ENCODE measurements around the gene UMODL1. TPM values are rescaled to one million over a fixed set of nuclear protein-coding genes. Genes with fewer than 3 reads are reported as not detected.
A peak's percentile ranks its signal among the peaks of the same experiment; 100 is the strongest.

The UMODL1 gene
- total RNA-seq, 1 experiment from 2014 or later: not detected

DNA sequence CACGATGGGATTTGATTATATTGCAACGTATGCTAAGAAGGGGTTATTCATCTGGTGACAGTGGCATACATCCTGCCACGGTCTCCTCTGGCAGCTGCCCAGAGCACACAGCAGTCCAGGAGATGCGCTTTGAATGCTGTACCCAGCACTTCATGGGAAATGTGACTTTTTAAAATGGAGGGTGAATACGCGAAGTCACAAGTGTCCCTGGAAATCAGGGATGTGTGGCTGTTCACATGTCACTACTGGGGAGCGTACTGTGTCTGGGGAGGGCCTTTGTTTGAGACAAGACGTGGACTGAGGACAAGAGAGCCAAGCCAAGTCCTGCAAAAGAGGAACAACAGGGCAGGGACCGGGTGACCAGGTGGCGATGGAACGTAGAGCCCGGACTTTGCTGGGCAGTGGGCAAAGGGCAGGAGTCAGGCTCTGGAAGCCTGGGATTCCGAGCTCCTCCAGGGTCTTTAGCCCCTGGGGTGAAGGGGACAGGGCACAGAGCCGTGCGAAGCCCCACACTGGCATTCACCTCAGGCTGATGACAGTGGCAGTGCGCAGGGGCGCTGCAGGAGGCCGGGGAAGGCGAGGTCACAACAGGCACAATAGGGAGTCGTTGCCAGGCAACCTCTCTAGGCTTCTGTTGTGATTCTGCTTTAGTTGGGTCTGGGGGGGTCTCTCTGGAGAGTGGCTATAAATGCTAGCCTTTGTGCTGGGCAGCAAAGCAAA lies 49.6 kb upstream of the UMODL1 start:
- no CpG with 5 or more reads among the region's 20 CpGs for WGBS (ENCODE audit: extremely low coverage, insufficient read length, low lambda C conversion rate)
- no peaks in the 10 kb centered on the region for H3K79me1 ChIP-seq (ENCODE audit: insufficient read depth, low read depth, low read length, poor library complexity, severe bottlenecking)
- H3K27me3 Mint-ChIP-seq (ENCODE audit: low read depth): peaks cover 24% of the 10 kb centered on the region
- no peak overlapping the region for H4K8ac ChIP-seq (replicated peaks; ENCODE audit: insufficient read length, low read depth, low read length)
- H3K36me3 Mint-ChIP-seq (ENCODE audit: insufficient read depth in 1 of 3, low read depth in 3 of 3): no peaks in the 10 kb centered on the region
- no peak overlapping the region for H3K23ac ChIP-seq (ENCODE audit: insufficient read length, low read depth, low read length)
- peaks cover 13 to 25% of the 10 kb centered on the region in 2 experiments for H3K4me1 Mint-ChIP-seq
- no peak overlapping the region for H2BK120ac ChIP-seq (ENCODE audit: low read depth, low read length, poor library complexity, severe bottlenecking)
- H3K4me1 ChIP-seq (ENCODE audit: insufficient read depth, low read length): no peaks in the 10 kb centered on the region; the same call in 1 of the 2 replicates
- no peak overlapping the region for H3K9ac ChIP-seq (ENCODE audit: extremely low read depth, insufficient read length, low read length)
- H3T11ph ChIP-seq (ENCODE audit: low read length): no peak overlapping the region
- H3K9me3 ChIP-seq (ENCODE audit: control insufficient read depth, low read depth, low read length): no peaks in the 10 kb centered on the region
- no peak overlapping the region for H3K27ac ChIP-seq (ENCODE audit: insufficient read length, low read depth, low read length)
- no peaks in the 10 kb centered on the region for H3K9me3 Mint-ChIP-seq
- no peaks in the 10 kb centered on the region for H3K23me2 ChIP-seq (ENCODE audit: insufficient read length, low read depth, low read length, poor library complexity, severe bottlenecking)
- H3K4me3 Mint-ChIP-seq: peak overlapping the region in 1 of 2 experiments; percentile 33; a peak in 2 of 5 replicates
- no peak overlapping the region for H4K91ac ChIP-seq (ENCODE audit: insufficient read length, low read depth, low read length)
- TF ChIP-seq, protein P1, sequence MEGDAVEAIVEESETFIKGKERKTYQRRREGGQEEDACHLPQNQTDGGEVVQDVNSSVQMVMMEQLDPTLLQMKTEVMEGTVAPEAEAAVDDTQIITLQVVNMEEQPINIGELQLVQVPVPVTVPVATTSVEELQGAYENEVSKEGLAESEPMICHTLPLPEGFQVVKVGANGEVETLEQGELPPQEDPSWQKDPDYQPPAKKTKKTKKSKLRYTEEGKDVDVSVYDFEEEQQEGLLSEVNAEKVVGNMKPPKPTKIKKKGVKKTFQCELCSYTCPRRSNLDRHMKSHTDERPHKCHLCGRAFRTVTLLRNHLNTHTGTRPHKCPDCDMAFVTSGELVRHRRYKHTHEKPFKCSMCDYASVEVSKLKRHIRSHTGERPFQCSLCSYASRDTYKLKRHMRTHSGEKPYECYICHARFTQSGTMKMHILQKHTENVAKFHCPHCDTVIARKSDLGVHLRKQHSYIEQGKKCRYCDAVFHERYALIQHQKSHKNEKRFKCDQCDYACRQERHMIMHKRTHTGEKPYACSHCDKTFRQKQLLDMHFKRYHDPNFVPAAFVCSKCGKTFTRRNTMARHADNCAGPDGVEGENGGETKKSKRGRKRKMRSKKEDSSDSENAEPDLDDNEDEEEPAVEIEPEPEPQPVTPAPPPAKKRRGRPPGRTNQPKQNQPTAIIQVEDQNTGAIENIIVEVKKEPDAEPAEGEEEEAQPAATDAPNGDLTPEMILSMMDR (conservative IDR thresholded peaks at IDR 0.05): no peak
- H3K18ac ChIP-seq (ENCODE audit: insufficient read length, low read depth, low read length): peak overlapping the region; percentile 84
- H4K5ac ChIP-seq (ENCODE audit: insufficient read length, low read depth, low read length): no peak overlapping the region
- H2AK5ac ChIP-seq (ENCODE audit: insufficient read length, low read length): no peak overlapping the region
- peak overlapping the region; percentile 95 for H2BK20ac ChIP-seq (ENCODE audit: low read depth, low read length, poor library complexity, severe bottlenecking)
- H2BK5ac ChIP-seq (ENCODE audit: insufficient read length, low read length): no peak overlapping the region
- DNase-seq: peak; percentile 66
- peak overlapping the region; percentile 30 for H2BK12ac ChIP-seq (ENCODE audit: insufficient read length, low read depth, low read length)
- no peak overlapping the region for H3K4me2 ChIP-seq (ENCODE audit: insufficient read depth, insufficient read length, low read length)
- peak overlapping the region; percentile 32; the same call in 1 of the 2 replicates for H3K4ac ChIP-seq (ENCODE audit: low read depth, low read length)
- no peaks in the 10 kb centered on the region for H3K27me3 ChIP-seq (ENCODE audit: insufficient read depth, low read length)
- H3K56ac ChIP-seq (ENCODE audit: insufficient read length, low read depth, low read length): no peak overlapping the region
- H2BK15ac ChIP-seq (ENCODE audit: low read depth, low read length): 0 out of 2 replicates have a peak overlapping the region, but pooled peaks have one; percentile 17
- H4K20me1 ChIP-seq (ENCODE audit: control insufficient read depth, insufficient read depth, insufficient read length): no peaks in the 10 kb centered on the region
- no peaks in the 10 kb centered on the region for H3K79me2 ChIP-seq (ENCODE audit: insufficient read depth, low read length)
- H3K27ac Mint-ChIP-seq: peak overlapping the region in 2 of 3 experiments; percentile 5 to 86; a peak in 3 of 7 replicates
- H3K14ac ChIP-seq (ENCODE audit: insufficient read depth, low read length): peak overlapping the region; percentile 89; the same call in 1 of the 2 replicates
- H2AFZ ChIP-seq (ENCODE audit: low read length): no peak overlapping the region
